ENCODE measurements around the gene NPHP1. TPM values are rescaled to one million over a fixed set of nuclear protein-coding genes. Genes with fewer than 3 reads are reported as not detected.

The NPHP1 gene
- total and polyA plus RNA-seq, 2 of the 4 experiments (the other 2 are of a cell fraction), result 1.8 to 2.5 TPM

GRCh38 chr2:110100480-110100879 lies 104.3 kb downstream of the NPHP1 start:
- no peak overlapping the region for H2AFZ ChIP-seq (replicated peaks; ENCODE audit: low read length, poor library complexity)

More at GRCh38 chr2:110100480-110100879, 104.3 kb downstream of the NPHP1 start:
- Histone ChIP-seq H4K8ac (ENCODE audit: low read depth in 2 of 2, low read length in 2 of 2) (peak overlapping the region; percentile 98; a peak in 3 of 4 replicates), H4K20me1 (ENCODE audit: insufficient read depth, low read length) (no peaks in the 10 kb centered on the region), H2BK5ac (ENCODE audit: low read depth, low read length, poor library complexity, severe bottlenecking) (peak overlapping the region; percentile 98), H2BK20ac (ENCODE audit: low read depth, low read length) (peak overlapping the region; percentile 99), H3K9ac (ENCODE audit: low read depth, low read length) (no peak overlapping the region), H4K5ac (ENCODE audit: low read depth, low read length) (peak overlapping the region; percentile 69), H3K79me1 (ENCODE audit: low read depth in 1 of 2, low read length in 2 of 2) (peaks cover 0 to 4% of the 10 kb centered on the region in 2 experiments; a peak in 1 of 4 replicates), H2AK9ac (replicated peaks; ENCODE audit: low read depth, low read length, poor library complexity) (no peak overlapping the region), H3K4me2 (ENCODE audit: low read depth, low read length) (no peak overlapping the region), H3K56ac (ENCODE audit: extremely low read depth, insufficient read depth, low read length) (peak overlapping the region; percentile 54; the same call in 1 of the 2 replicates), H3K27me3 (ENCODE audit: control insufficient read depth, insufficient read depth, low read length) (no peaks in the 10 kb centered on the region), H3K9me1 (ENCODE audit: insufficient read depth, low read length) (peaks cover 34% of the 10 kb centered on the region), H2BK15ac (ENCODE audit: low read depth, low read length) (peak overlapping the region; percentile 84), H3K9me3 (ENCODE audit: control insufficient read depth, insufficient read depth, low read length) (no peaks in the 10 kb centered on the region), H3K27ac (ENCODE audit: insufficient read depth, low read length) (peak overlapping the region; percentile 94), H3K23ac (ENCODE audit: low read depth, low read length) (peak overlapping the region; percentile 69; the same call in 1 of the 2 replicates), H2BK120ac (ENCODE audit: low read depth, low read length) (peak overlapping the region; percentile 100), H3K4me1 (ENCODE audit: control insufficient read depth, insufficient read depth, low read length) (peaks cover 22% of the 10 kb centered on the region), H3K4me3 (ENCODE audit: insufficient read depth, low read depth, low read length) (no peak overlapping the region), H4K91ac (ENCODE audit: insufficient read depth, low read depth, low read length) (peak overlapping the region; percentile 99), H3K4ac (ENCODE audit: low read depth, low read length) (peak overlapping the region; percentile 99), H2AK5ac (ENCODE audit: low read depth, low read length) (peak overlapping the region; percentile 99), H3K36me3 (ENCODE audit: control insufficient read depth, insufficient read depth, low read length) (no peaks in the 10 kb centered on the region), H3K18ac (ENCODE audit: low read depth, low read length) (peak overlapping the region; percentile 81), H3K14ac (replicated peaks; ENCODE audit: low read depth, low read length) (peak overlapping the region; percentile 91)
- in situ Hi-C loops (cut with MboI; ENCODE audit: low sequenced_read_pairs), result no loop called here
- ChIA-PET POLR2A (ENCODE audit: unreplicated experiment) (no interaction called here), CTCF (no interaction called here)
- TF ChIP-seq BHLHE40 (IDR thresholded peaks at IDR 0.05; ENCODE audit: low read depth, low read length), result no peak
- no peak for TF ChIP-seq USF2 (IDR thresholded peaks at IDR 0.05; ENCODE audit: low read depth, low read length)
- TF ChIP-seq MAZ (IDR thresholded peaks at IDR 0.05; ENCODE audit: borderline replicate concordance, low read depth, low read length), result no peak
- TF ChIP-seq SMC3 (IDR thresholded peaks at IDR 0.05; ENCODE audit: low read depth, low read length), result no peak
- no peak for TF ChIP-seq CEBPB (IDR thresholded peaks at IDR 0.05; ENCODE audit: low read depth, low read length)
- TF ChIP-seq RCOR1 (IDR thresholded peaks at IDR 0.05; ENCODE audit: insufficient replicate concordance, low read length), result no peak
- TF ChIP-seq RFX5 (IDR thresholded peaks at IDR 0.05; ENCODE audit: low read depth, low read length), result no peak
- TF ChIP-seq MAFK (IDR thresholded peaks at IDR 0.05; ENCODE audit: low read depth, low read length), result no peak
- dilution Hi-C loops (cut with HindIII; ENCODE audit: low sequenced_read_pairs, unreplicated experiment), result no loop called here
- intact Hi-C loops (cut with micrococcal nuclease), result no loop called here
- WGBS, 2 experiments (ENCODE audit: extremely low coverage in 2 of 2, insufficient read length in 1 of 2), result no CpG with 5 or more reads among the region's 8 CpGs
- DNase-seq (no peak), ATAC-seq (ENCODE audit: low read depth) (no peak)
- BruUV-seq (replicated peaks), result no TSS peak
